Measurements from ENCODE around the gene DROSHA.
A peak's percentile ranks its signal among the peaks of the same experiment; 100 is the strongest.
"Not testable (repeated sequence)": the region's sequence is repeated elsewhere in the genome, so short reads cannot be mapped to it uniquely, and the experiment has no call there.

The DROSHA gene

DNA sequence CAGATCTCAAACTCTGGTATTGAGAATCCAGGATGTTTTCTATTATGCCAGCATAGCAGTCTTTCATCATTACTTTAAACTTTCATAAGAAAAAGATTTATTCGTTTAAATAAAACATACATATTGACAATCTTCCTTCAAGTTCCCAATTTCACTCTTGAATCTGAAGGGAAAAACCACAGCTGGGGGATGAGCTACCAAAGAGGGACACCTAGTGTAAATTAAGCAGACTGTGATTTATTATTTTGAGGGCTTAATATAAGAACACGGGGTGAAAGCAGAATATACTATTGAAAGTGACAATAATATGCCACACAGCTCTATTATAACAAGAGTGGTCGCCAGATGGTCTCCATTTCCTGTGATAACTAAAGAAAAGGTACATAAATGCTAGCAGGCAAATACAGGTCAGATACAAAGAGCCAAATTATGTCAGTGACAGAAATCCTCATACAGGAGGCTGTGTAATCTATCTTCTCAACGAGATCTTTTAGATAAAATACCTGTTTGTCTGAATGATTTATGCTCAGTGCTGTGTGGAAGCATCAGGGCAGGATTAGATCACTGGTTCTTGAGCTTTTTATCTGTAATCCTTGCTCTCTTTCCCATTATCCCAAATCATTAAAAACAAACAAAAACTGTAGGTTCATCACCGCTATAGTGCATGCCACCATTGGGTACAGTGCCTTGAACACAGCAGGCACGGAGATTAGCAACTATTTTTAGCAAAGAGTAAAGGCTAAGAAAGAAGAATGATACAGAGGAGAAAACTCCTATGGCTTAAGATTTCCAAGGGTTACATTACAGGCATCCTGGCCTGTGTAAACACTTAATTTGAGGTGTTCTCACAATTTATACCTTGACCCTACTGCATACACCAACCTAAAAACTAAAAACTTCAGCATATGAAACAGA, 116.6 kb downstream of the DROSHA start:
- DNase-seq = no peak

- no peak for DNase-seq
Measured at GRCh38 chr5:31413030-31413812, 118.7 kb downstream of the DROSHA start.

- DNase-seq = no peak
Measured at GRCh38 chr5:31412324-31412723, 119.6 kb downstream of the DROSHA start.

- DNase-seq = no peak
Measured at GRCh38 chr5:31410089-31410488, 121.8 kb downstream of the DROSHA start.

DNA sequence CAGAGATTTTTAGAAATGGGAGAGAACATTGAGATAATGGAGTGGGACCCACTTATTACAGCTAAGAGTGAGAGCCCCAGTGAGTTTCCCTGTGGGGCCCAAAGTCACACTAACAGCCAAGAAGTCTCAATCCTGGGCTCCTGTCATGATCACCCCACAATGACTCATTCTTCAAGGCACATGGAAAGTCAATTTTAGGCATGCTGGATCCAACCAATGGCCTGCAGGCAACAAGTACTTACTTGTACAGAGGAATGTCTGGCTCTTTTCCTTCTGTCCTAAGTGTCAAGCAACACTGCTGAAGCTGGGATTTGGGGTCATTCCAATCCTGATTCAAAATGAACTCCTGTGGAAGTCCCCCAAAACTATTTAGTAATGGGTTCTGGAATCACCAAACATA, 123.1 kb downstream of the DROSHA start:
- no peak for DNase-seq

- DNase-seq = no peak
Measured at GRCh38 chr5:31407921-31408693, 123.8 kb downstream of the DROSHA start.

DNA sequence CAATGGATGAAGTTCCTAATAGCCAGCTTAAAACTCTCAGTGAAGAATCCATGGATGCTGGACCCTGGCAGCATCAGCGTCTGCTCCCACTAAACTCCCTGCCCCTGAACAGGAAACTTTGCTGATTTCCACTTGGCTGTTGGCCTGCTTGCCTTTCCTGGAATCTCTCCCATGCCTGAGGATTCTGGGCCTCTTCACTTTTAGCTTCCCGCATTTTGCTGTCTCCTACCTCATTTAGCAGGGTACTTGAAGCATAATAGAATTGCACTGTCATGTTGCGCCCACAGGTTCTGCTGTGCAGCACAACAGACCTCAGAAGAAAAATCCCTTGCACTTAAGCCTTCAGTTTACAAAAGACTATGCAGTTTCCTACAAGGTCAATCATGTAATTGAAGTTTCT, 127.6 kb downstream of the DROSHA start:
- no peak for DNase-seq

GRCh38 chr5:31401691-31402090, 130.2 kb downstream of the DROSHA start:
- no peak for DNase-seq

GRCh38 chr5:31397926-31398557, 133.9 kb downstream of the DROSHA start:
- DNase-seq = no peak

GRCh38 chr5:31396611-31397295, 135.1 kb downstream of the DROSHA start:
- no peak for DNase-seq

- DNase-seq = not testable (repeated sequence)
Measured at GRCh38 chr5:31395450-31396045, 136.3 kb downstream of the DROSHA start.

GRCh38 chr5:31393126-31393525, 138.8 kb downstream of the DROSHA start:
- peak; percentile 65 for DNase-seq

DNA sequence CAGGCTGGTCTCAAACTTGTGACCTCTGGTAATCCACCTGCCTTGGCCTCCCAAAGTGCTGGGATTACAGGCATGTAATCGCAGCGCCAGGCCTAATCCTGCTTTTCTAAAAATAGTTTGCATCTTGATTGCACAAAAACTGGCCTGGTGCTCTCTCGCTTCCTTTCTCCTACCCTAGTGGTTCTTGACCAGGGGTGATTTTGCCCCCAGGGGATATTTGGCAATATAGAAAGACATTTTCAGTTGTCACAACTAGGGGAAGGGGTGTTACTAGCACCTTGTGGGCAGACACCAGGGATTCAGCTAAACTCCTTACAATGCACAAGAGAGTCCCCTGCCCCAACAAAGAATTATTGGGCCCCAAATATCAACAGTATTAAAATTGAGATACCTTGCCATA, 139.8 kb downstream of the DROSHA start:
- DNase-seq = no peak

GRCh38 chr5:31390256-31390655, 141.6 kb downstream of the DROSHA start:
- no peak for DNase-seq

- DNase-seq = no peak
Measured at GRCh38 chr5:31385774-31386537, 145.9 kb downstream of the DROSHA start.

GRCh38 chr5:31383734-31384133, 148.2 kb downstream of the DROSHA start:
- no peak for DNase-seq

DNA sequence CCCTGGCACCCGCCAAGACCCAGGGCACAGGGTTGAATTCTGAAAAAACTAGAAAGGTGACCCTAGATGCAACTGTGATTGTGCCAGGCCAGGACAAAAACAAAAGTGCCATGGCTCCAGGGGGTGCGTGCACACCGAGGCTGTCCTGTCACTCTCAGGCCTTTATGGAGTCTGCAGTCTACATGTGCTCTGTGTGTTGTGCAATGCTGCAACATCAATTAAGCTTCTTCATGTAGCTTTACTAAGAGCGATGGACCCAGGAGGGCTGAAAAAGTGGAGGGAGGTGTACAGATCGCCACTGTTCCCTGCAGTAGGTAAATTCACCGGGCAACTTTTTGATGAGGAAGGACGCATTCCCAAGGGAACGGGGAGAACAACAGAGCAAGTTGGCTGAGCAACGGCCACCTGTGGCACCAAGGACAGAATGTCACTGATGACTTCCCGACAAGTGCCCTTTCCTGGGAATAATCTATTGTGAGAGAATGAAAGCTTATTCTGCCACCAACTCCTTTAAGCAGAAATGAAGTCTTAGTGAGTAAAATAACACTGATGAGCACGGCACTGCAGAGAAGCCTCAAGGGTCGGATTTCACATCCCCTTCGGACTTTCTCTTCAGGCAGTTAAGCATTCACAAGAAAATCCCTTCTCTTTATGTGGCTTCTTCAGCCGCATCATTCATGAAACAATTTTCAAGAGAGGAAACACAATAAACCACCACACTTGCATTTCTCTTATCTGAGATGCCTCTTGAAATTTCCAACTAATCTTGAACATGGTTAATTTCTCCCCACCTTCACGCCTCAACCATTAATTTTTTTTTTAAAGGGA, 149.6 kb downstream of the DROSHA start:
- no peak for DNase-seq

- no peak for DNase-seq
Measured at GRCh38 chr5:31381299-31381698, 150.6 kb downstream of the DROSHA start.

DNA sequence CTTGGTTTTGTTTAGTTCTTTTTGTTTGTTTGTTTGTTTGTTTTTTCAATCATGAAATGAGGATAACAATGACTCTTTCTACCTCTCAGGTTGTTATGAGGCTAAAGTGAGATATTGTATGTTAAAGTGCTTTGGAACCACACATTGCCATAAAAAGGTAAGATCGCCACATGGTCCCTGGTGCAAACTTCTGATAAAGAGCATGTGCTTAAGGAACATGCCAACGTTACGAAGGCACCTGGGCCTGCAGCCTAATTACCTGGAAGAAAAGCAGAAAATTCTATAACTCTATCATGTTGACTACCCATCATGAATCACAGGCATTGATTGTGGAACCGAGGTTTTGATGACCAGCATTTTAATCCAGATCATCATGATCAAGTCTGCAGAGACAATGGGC, 151.8 kb downstream of the DROSHA start:
- no peak for DNase-seq

GRCh38 chr5:31378838-31379237, 153.1 kb downstream of the DROSHA start:
- DNase-seq = peak; percentile 5

Measured in hematopoietic multipotent progenitor cell treated with erythropoietin and hydrocortisone succinate and interleukin-3 and kit ligand, for 4 days (in vitro differentiated cells).